ENCODE data around the gene CAVIN3.

CAVIN3 gene

GRCh38 chr11:6323291-6323905 is 3.1 kb upstream of the CAVIN3 start:
- no peak overlapping the region for H3K4me2 ChIP-seq (ENCODE audit: low read length)
- no peaks in the 10 kb centered on the region for H3K9me3 ChIP-seq (ENCODE audit: low read length)
- H3K4me3 ChIP-seq (ENCODE audit: low read depth, low read length, poor library complexity, severe bottlenecking) = no peak overlapping the region
- no peak overlapping the region for H2AFZ ChIP-seq (ENCODE audit: low read length)
- no peaks in the 10 kb centered on the region for H3K79me2 ChIP-seq (ENCODE audit: insufficient read depth, low read length)
- H3K36me3 ChIP-seq (ENCODE audit: insufficient read depth, low read length) = no peaks in the 10 kb centered on the region
- H3K27me3 ChIP-seq (ENCODE audit: insufficient read depth, low read length) = no peaks in the 10 kb centered on the region
- TF ChIP-seq EZH2 (IDR thresholded peaks at IDR 0.05; ENCODE audit: borderline replicate concordance, low read length) (no peak), CTCF (IDR thresholded peaks at IDR 0.05; ENCODE audit: low read length) (no peak)
- H3F3A ChIP-seq (ENCODE audit: insufficient read depth, low read length) = no peaks in the 10 kb centered on the region
- H3K27ac ChIP-seq (ENCODE audit: low read depth, low read length, poor library complexity, severe bottlenecking) = no peak overlapping the region
- no peaks in the 10 kb centered on the region for H3K9me2 ChIP-seq (ENCODE audit: low read depth, low read length)
- H3K4me1 ChIP-seq (ENCODE audit: insufficient read depth, low read length, severe bottlenecking) = no peaks in the 10 kb centered on the region
- H3K9ac ChIP-seq (ENCODE audit: low read length) = no peak overlapping the region
- no peaks in the 10 kb centered on the region for H4K20me1 ChIP-seq (ENCODE audit: insufficient read depth, low read length)

- no peaks in the 10 kb centered on the region for H3K9me3 ChIP-seq (ENCODE audit: low read length)
- no peak for TF ChIP-seq CTCF (IDR thresholded peaks at IDR 0.05; ENCODE audit: low read length)
- TF ChIP-seq EZH2 (IDR thresholded peaks at IDR 0.05; ENCODE audit: borderline replicate concordance, low read length) = no peak
- no peak overlapping the region for H3K27ac ChIP-seq (ENCODE audit: low read depth, low read length, poor library complexity, severe bottlenecking)
- H3K36me3 ChIP-seq (ENCODE audit: insufficient read depth, low read length) = no peaks in the 10 kb centered on the region
- no peaks in the 10 kb centered on the region for H3K4me1 ChIP-seq (ENCODE audit: insufficient read depth, low read length, severe bottlenecking)
- H3K4me2 ChIP-seq (ENCODE audit: low read length) = no peak overlapping the region
- no peak overlapping the region for H3K9ac ChIP-seq (ENCODE audit: low read length)
- no peaks in the 10 kb centered on the region for H3K79me2 ChIP-seq (ENCODE audit: insufficient read depth, low read length)
- H3K27me3 ChIP-seq (ENCODE audit: insufficient read depth, low read length) = no peaks in the 10 kb centered on the region
- no peaks in the 10 kb centered on the region for H4K20me1 ChIP-seq (ENCODE audit: insufficient read depth, low read length)
- no peak overlapping the region for H2AFZ ChIP-seq (ENCODE audit: low read length)
- no peaks in the 10 kb centered on the region for H3F3A ChIP-seq (ENCODE audit: insufficient read depth, low read length)
- H3K4me3 ChIP-seq (ENCODE audit: low read depth, low read length, poor library complexity, severe bottlenecking) = no peak overlapping the region
- no peaks in the 10 kb centered on the region for H3K9me2 ChIP-seq (ENCODE audit: low read depth, low read length)
Measured at GRCh38 chr11:6321961-6322362, 1.7 kb upstream of the CAVIN3 start.

GRCh38 chr11:6321356-6321755 is 1.1 kb upstream of the CAVIN3 start:
- Histone ChIP-seq H3K27ac (ENCODE audit: low read depth, low read length, poor library complexity, severe bottlenecking) (no peak overlapping the region), H3F3A (ENCODE audit: insufficient read depth, low read length) (no peaks in the 10 kb centered on the region), H3K79me2 (ENCODE audit: insufficient read depth, low read length) (no peaks in the 10 kb centered on the region), H3K4me1 (ENCODE audit: insufficient read depth, low read length, severe bottlenecking) (no peaks in the 10 kb centered on the region), H3K4me3 (ENCODE audit: low read depth, low read length, poor library complexity, severe bottlenecking) (no peak overlapping the region), H3K9ac (ENCODE audit: low read length) (no peak overlapping the region), H3K9me2 (ENCODE audit: low read depth, low read length) (no peaks in the 10 kb centered on the region), H4K20me1 (ENCODE audit: insufficient read depth, low read length) (no peaks in the 10 kb centered on the region), H3K4me2 (ENCODE audit: low read length) (no peak overlapping the region), H3K27me3 (ENCODE audit: insufficient read depth, low read length) (no peaks in the 10 kb centered on the region), H3K9me3 (ENCODE audit: low read length) (no peaks in the 10 kb centered on the region), H3K36me3 (ENCODE audit: insufficient read depth, low read length) (no peaks in the 10 kb centered on the region), H2AFZ (ENCODE audit: low read length) (no peak overlapping the region)
- TF ChIP-seq EZH2 (IDR thresholded peaks at IDR 0.05; ENCODE audit: borderline replicate concordance, low read length) (no peak), CTCF (IDR thresholded peaks at IDR 0.05; ENCODE audit: low read length) (no peak)
